HCT116 (cell line): ENCODE results near the gene ARHGAP5. TPM values are rescaled to one million over a fixed set of nuclear protein-coding genes. Genes with fewer than 3 reads are reported as not detected.
A peak's percentile ranks its signal among the peaks of the same experiment; 100 is the strongest.

Source experiments
- ATAC-seq: fragments of 200-7000 bp; cut with Tn5 transposase; 2 replicates; pipeline ENCODE4 v1.9.1; 2020; ENCODE audit warnings: mild to moderate bottlenecking, moderate library complexity
- Bru-seq: library from RNA; stranded (reverse); fragments of 400-500 nt; gene quantifications from one replicate; lab custom pipeline; 2021; lab: Mats Ljungman, UMichigan
- BruChase-seq, 2 experiments: library from RNA; stranded (reverse); fragments of 400-500 nt; gene quantifications; one replicate each; lab custom pipeline; 2021; lab: Mats Ljungman, UMichigan
- BruUV-seq: library from RNA; stranded (reverse); fragments of 400-500 nt; replicated peaks from 2 replicates; lab custom pipeline; 2021; lab: Mats Ljungman, UMichigan
- CTCF ChIA-PET: fragments of 300-600 bp; sonication (Branson Sonifier 250); formaldehyde crosslinking; loops from one replicate; lab custom pipeline; 2021; ENCODE audit warnings: antibody characterized with exemption; lab: Charles Lee
- POLR2A ChIA-PET: fragments of 300-600, 350-600 bp; sonication (Branson Sonifier 250); formaldehyde crosslinking; loops from one replicate; lab custom pipeline; 2021; ENCODE audit warnings: antibody characterized with exemption; lab: Charles Lee
- RAD21 ChIA-PET, 2 experiments: fragments of 300-600 bp; sonication (Branson Sonifier 250); formaldehyde crosslinking; loops; one replicate each; lab custom pipeline; 2023; ENCODE audit warnings: low total read pairs in 2 of 2; ENCODE audit not compliant: uncharacterized antibody in 2 of 2, unreplicated experiment in 2 of 2, low non-redundant PET in 1 of 2; lab: Charles Lee
- DNase-seq: peaks from one replicate; pipeline ENCODE4 v3.0.0-alpha.2; 2010; ENCODE audit warnings: low read depth, low spot score
- H2AFZ ChIP-seq: fragments of 200-600 bp; shearing (Covaris generic), sonication (generic); 2 replicates; pipeline ENCODE4 v1.6.1; 2017; ENCODE audit warnings: low read depth, mixed run types, mixed read lengths, antibody characterized with exemption, low read length; ENCODE audit not compliant: poor library complexity, severe bottlenecking
- H3K27ac ChIP-seq: 2 replicates; pipeline ENCODE4 v1.5.1; 2012; ENCODE audit warnings: low read depth, low read length
- H3K27me3 ChIP-seq: fragments of 200-600 bp; sonication (generic); 2 replicates; pipeline ENCODE4 v1.6.1; 2016; ENCODE audit warnings: mixed run types, low read length, mixed read lengths; ENCODE audit not compliant: insufficient read depth
- H3K36me3 ChIP-seq, 2 experiments: fragments of 200-500 bp in 1 of 2; fragments of 200-600 bp in 1 of 2; sonication (Bioruptor generic) in 1 of 2; sonication (generic) in 1 of 2; 2 replicates each; pipeline versions ENCODE4 v1.5.1 to v1.6.1; 2014 to 2016; ENCODE audit warnings: low read length in 2 of 2, inconsistent platforms in 1 of 2, mixed read lengths in 1 of 2, mixed run types in 1 of 2; ENCODE audit not compliant: insufficient read depth in 2 of 2, control insufficient read depth in 1 of 2
- H3K4me1 ChIP-seq, 2 experiments: fragments of 200-600 bp in 1 of 2; sonication (generic) in 1 of 2; 2 replicates each; pipeline versions ENCODE4 v1.5.1 to v1.6.1; 2012 to 2017; ENCODE audit warnings: low read length in 2 of 2, inconsistent platforms in 1 of 2, mild to moderate bottlenecking in 1 of 2, mixed read lengths in 1 of 2, mixed run types in 1 of 2, moderate library complexity in 1 of 2; ENCODE audit not compliant: insufficient read depth in 2 of 2, control insufficient read depth in 1 of 2
- H3K4me2 ChIP-seq: fragments of 200-600 bp; sonication (generic); 2 replicates; pipeline ENCODE4 v1.6.1; 2017; ENCODE audit warnings: mixed run types, low read length, mixed read lengths
- H3K4me3 ChIP-seq, 2 experiments: fragments of 200-600 bp in 1 of 2; sonication (generic) in 1 of 2; replicated peaks in 1 of 2; 2 replicates each; pipeline ENCODE4 v1.5.1; 2011 to 2016; ENCODE audit warnings: low read length in 2 of 2, control low read depth in 1 of 2, low read depth in 1 of 2, mild to moderate bottlenecking in 1 of 2, mixed read lengths in 1 of 2, mixed run types in 1 of 2
- H3K79me2 ChIP-seq: fragments of 200-600 bp; sonication (generic); 2 replicates; pipeline ENCODE4 v1.6.1; 2017; ENCODE audit warnings: mild to moderate bottlenecking, mixed run types, low read length, moderate library complexity, mixed read lengths; ENCODE audit not compliant: insufficient read depth
- H3K9ac ChIP-seq: fragments of 200-600 bp; sonication (generic); 2 replicates; pipeline ENCODE4 v1.6.1; 2016; ENCODE audit warnings: low read length, mixed read lengths
- H3K9me2 ChIP-seq: fragments of 200-600 bp; sonication (generic), shearing (Covaris generic); 2 replicates; pipeline ENCODE4 v1.6.1; 2017; ENCODE audit warnings: mixed run types, mild to moderate bottlenecking, moderate library complexity; ENCODE audit not compliant: insufficient read depth
- H3K9me3 ChIP-seq, 2 experiments: fragments of 200-500 bp in 1 of 2; fragments of 200-600 bp in 1 of 2; sonication (Bioruptor generic) in 1 of 2; sonication (generic) in 1 of 2; 2 replicates each; pipeline ENCODE4 v1.6.1; 2014 to 2017; ENCODE audit warnings: low read length in 2 of 2, mixed read lengths in 2 of 2, inconsistent platforms in 1 of 2, low read depth in 1 of 2, mild to moderate bottlenecking in 1 of 2, mixed run types in 1 of 2, moderate library complexity in 1 of 2; ENCODE audit not compliant: control insufficient read depth in 1 of 2, insufficient read depth in 1 of 2
- H4K20me1 ChIP-seq: fragments of 200-600 bp; sonication (generic), shearing (Covaris generic); 2 replicates; pipeline ENCODE4 v1.6.1; 2017; ENCODE audit warnings: mixed run types, mild to moderate bottlenecking, moderate library complexity; ENCODE audit not compliant: insufficient read depth
- ATF3 ChIP-seq: IDR thresholded peaks from 2 replicates; pipeline ENCODE4 v1.6.1; 2012
- CTCF ChIP-seq, 3 experiments: fragments of 200-600 bp in 1 of 3; sonication (generic) in 1 of 3; IDR thresholded peaks in 2 of 3; conservative IDR thresholded peaks in 1 of 3; 2 replicates each; pipeline ENCODE4 v1.5.1; 2012 to 2017; ENCODE audit warnings: low read depth in 2 of 3, low read length in 2 of 3, antibody characterized with exemption in 1 of 3, borderline replicate concordance in 1 of 3, control low read depth in 1 of 3, mild to moderate bottlenecking in 1 of 3, mixed read lengths in 1 of 3, mixed run types in 1 of 3, moderate library complexity in 1 of 3; ENCODE audit not compliant: insufficient read depth in 1 of 3
- FOSL1 ChIP-seq: IDR thresholded peaks from 2 replicates; pipeline ENCODE4 v1.6.1; 2012; ENCODE audit warnings: low read depth
- JUND ChIP-seq: IDR thresholded peaks from 2 replicates; pipeline ENCODE4 v1.6.1; 2012
- POLR2A ChIP-seq: IDR thresholded peaks from 2 replicates; pipeline ENCODE4 v1.7.0; 2011; ENCODE audit warnings: borderline replicate concordance; ENCODE audit not compliant: insufficient read depth, insufficient read length; ENCODE audit errors: extremely low read depth
- REST ChIP-seq: IDR thresholded peaks from 2 replicates; pipeline ENCODE4 v1.6.1; 2012; ENCODE audit warnings: low read depth
- SIN3A ChIP-seq: IDR thresholded peaks from 2 replicates; pipeline ENCODE4 v1.6.1; 2012; ENCODE audit warnings: low read depth
- YY1 ChIP-seq: IDR thresholded peaks from 2 replicates; pipeline ENCODE4 v1.6.1; 2011; ENCODE audit warnings: low read length, low read depth, moderate library complexity, mild to moderate bottlenecking; ENCODE audit not compliant: insufficient replicate concordance; ENCODE audit errors: extremely low read depth
- ZFX ChIP-seq: fragments of 450-650 bp; IDR thresholded peaks from 2 replicates; pipeline ENCODE4 v1.6.1; 2017
- intact Hi-C: fragments of 100-400 bp; cut with micrococcal nuclease; formaldehyde crosslinking; loops from 2 replicates; pipeline ENCODE4 v1.10.0; 2022
- long read RNA-seq: library from polyadenylated mRNA; unstranded; transcript quantifications from one replicate; pipeline ENCODE4 v2.0.0, GENCODE V29; 2021; ENCODE audit not compliant: unreplicated experiment
- polyA plus RNA-seq: library from polyadenylated mRNA; unstranded; fragments of >200 nt; gene quantifications from 2 replicates; pipeline ENCODE4 v1.2.1, GENCODE V29; 2012; ENCODE audit warnings: missing spikeins
- total RNA-seq: library from RNA; stranded (reverse); gene quantifications from one replicate; pipeline ENCODE4 v1.2.1, GENCODE V29; 2021; ENCODE audit not compliant: unreplicated experiment
- TF ChIP-seq, protein P1 (sequence below): IDR thresholded peaks from 2 replicates; pipeline ENCODE4 v1.6.1; 2012

Gene ARHGAP5
- total RNA-seq (66.7 TPM), Bru-seq, nascent RNA (percentile 92 among the genes with signal in this experiment), BruChase-seq, experiment 1, labeled RNA remaining after a 6-hour chase (percentile 93 among the genes with signal in this experiment), BruChase-seq, experiment 2, labeled RNA remaining after a 2-hour chase (percentile 94 among the genes with signal in this experiment)
- 10.3 and 10.6 TPM in 2 replicates for polyA plus RNA-seq
- long read RNA-seq, full-length matches to known transcripts: 7 of 42 reads
- long read RNA-seq, partial matches to known transcripts: 20 of 42 reads
- long read RNA-seq, other reads (novel, unspliced or antisense): 15 of 42 reads

- ChIA-PET POLR2A (interaction anchor here (0.8 to 2.7 kb wide), 6 partner anchors 10 to 657 kb away, joined by 3 to 8 read pairs (median 4); partner anchors contain the start of genes HEATR5A and RNU6-8), RAD21 (interaction anchor here in 1 of 2 experiments (0.6 to 1.2 kb wide), 2 partner anchors 175 to 182 kb away, joined by 3 to 6 read pairs; no protein-coding TSS in a partner anchor), CTCF (interaction anchor here (1.2 to 2.3 kb wide), 2 partner anchors 174 to 177 kb away, joined by 4 to 5 read pairs; no protein-coding TSS in a partner anchor)
- no peaks in the 10 kb centered on the region for H3K9me3 ChIP-seq
- peaks cover 20 to 58% of the 10 kb centered on the region in 2 experiments for H3K4me1 ChIP-seq
- intact Hi-C loops: loop anchor here (2.0 to 10.0 kb wide), 4 partner anchors 125 to 563 kb away; partner anchors contain the start of genes RNU6-7 and RNU6-8
- no peaks in the 10 kb centered on the region for H3K36me3 ChIP-seq
- DNase-seq (no peak), ATAC-seq (peak; percentile 18)
- peak within 1 kb of the TSS; percentile 93 for H3K4me2 ChIP-seq
- peak within 1 kb of the TSS; percentile 84 to 93 for H3K4me3 ChIP-seq
- H3K79me2 ChIP-seq: peaks cover 55% of the 10 kb centered on the region
- peak within 1 kb of the TSS; percentile 67 for H2AFZ ChIP-seq
- TF ChIP-seq JUND: no peak
- peak; percentile 46; the same call in 1 of the 2 replicates for TF ChIP-seq ZFX
- TF ChIP-seq YY1: peak; percentile 81
- TF ChIP-seq SIN3A: 0 out of 2 replicates have a peak, but pooled peaks have one; percentile 13
- peak within 1 kb of the TSS; percentile 92 for H3K9ac ChIP-seq
- no TSS peak for BruUV-seq
- no peaks in the 10 kb centered on the region for H3K27me3 ChIP-seq
- H4K20me1 ChIP-seq: peaks cover 8% of the 10 kb centered on the region; the same call in 1 of the 2 replicates
- H3K9me2 ChIP-seq: no peaks in the 10 kb centered on the region
- H3K27ac ChIP-seq: peak within 1 kb of the TSS; percentile 94
These were observed at the start of gene ARHGAP5 for GRCh38 chr14:32077081-32078022. ARHGAP5 (plus strand) TSS chr14:32077304; CDS start chr14:32090670, 13,366 bp downstream.

DNA sequence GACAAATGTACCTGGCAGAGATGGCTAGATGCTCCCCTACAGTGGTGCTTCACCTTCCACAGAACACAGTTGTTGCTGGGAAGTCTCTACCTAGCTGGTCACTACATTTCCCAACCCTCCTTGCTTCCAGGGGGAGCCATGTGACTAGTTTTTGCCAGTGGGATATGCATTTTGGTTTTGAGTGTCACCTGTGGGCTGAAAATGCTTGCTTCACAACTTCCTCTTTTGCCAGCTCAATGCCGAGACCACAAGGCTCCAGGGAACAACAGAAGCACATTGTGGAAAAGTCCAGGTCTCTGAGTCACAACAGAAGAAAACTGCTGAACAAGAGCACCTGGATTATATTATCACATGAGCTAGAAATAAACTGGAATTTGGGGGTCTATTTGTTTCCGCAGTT is 48.5 kb upstream of the ARHGAP5 start:
- no peaks in the 10 kb centered on the region for H3K4me1 ChIP-seq
- no peaks in the 10 kb centered on the region for H3K27me3 ChIP-seq
- no peak for DNase-seq
- ATAC-seq: no peak
- no peaks in the 10 kb centered on the region for H3K36me3 ChIP-seq
- ChIA-PET CTCF (no interaction called here), RAD21 (no interaction called here), POLR2A (no interaction called here)
- no peak overlapping the region for H2AFZ ChIP-seq
- no peaks in the 10 kb centered on the region for H4K20me1 ChIP-seq
- intact Hi-C loops: no loop called here
- no peak overlapping the region for H3K9ac ChIP-seq
- H3K9me2 ChIP-seq: no peaks in the 10 kb centered on the region
- H3K4me2 ChIP-seq: no peak overlapping the region
- no peak overlapping the region for H3K4me3 ChIP-seq
- no peaks in the 10 kb centered on the region for H3K9me3 ChIP-seq
- no peak overlapping the region for H3K27ac ChIP-seq
- H3K79me2 ChIP-seq: no peaks in the 10 kb centered on the region
- no TSS peak for BruUV-seq
- TF ChIP-seq REST (no peak), FOSL1 (no peak), POLR2A (no peak), CTCF (IDR thresholded peaks at IDR 0.05 in 2 of 3, conservative IDR thresholded peaks at IDR 0.05 in 1 of 3; ENCODE audit: borderline replicate concordance in 1 of 3, insufficient read depth in 1 of 3, low read depth in 2 of 3, low read length in 2 of 3) (no peak), ATF3 (no peak)
- TF ChIP-seq, protein P1, sequence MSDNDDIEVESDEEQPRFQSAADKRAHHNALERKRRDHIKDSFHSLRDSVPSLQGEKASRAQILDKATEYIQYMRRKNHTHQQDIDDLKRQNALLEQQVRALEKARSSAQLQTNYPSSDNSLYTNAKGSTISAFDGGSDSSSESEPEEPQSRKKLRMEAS: no peak
